ENCODE measurements around the gene ZFP36L1. TPM values are rescaled to one million over a fixed set of nuclear protein-coding genes. Genes with fewer than 3 reads are reported as not detected.

ZFP36L1 gene
- total and polyA plus RNA-seq, 9 donors, result 50.6 to 241 (median 175) TPM

DNA sequence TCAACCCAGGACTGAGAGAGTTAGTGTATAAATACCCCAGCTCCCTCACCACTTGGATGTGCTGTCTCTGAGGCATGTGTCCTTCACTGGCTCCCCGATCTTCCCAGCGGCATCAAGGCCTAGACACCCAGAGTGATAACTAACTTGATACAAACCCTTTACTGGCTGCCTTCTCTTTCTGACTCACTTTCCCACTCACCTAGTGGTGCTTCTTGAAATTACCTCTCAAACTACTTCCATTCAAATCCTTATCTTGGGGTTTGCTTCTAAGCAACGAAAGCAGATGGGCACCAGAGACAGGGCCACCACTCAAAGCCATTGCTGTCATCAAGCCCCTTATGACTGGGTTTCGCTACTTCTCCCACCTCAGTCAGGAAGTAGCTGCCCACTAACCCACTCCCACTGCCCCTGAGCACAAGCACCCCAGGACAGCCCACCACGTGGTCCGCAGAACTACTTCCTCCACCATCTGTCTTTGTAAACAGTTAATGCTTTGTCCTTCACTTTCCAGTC, 17.2 kb downstream of the ZFP36L1 start:
- no peaks in the 10 kb centered on the region for H3K27me3 ChIP-seq (ENCODE audit: control insufficient read depth, insufficient read depth, low read length)
- DNase-seq, result no peak
- H3K9me3 ChIP-seq (replicated peaks; ENCODE audit: control insufficient read depth, low read depth, low read length), result peaks cover 4% of the 10 kb centered on the region
- no peak overlapping the region for H3K27ac ChIP-seq (ENCODE audit: low read length)
- no peaks in the 10 kb centered on the region for H3K36me3 ChIP-seq (ENCODE audit: control insufficient read depth, insufficient read depth, low read length)
- H3K4me3 ChIP-seq (ENCODE audit: low read length), result no peak overlapping the region
- peaks cover 26% of the 10 kb centered on the region for H3K4me1 ChIP-seq (ENCODE audit: control insufficient read depth, insufficient read depth, low read length)
- WGBS (ENCODE audit: insufficient coverage), result 100% methylated on average over 4 of the region's 6 CpGs

DNA sequence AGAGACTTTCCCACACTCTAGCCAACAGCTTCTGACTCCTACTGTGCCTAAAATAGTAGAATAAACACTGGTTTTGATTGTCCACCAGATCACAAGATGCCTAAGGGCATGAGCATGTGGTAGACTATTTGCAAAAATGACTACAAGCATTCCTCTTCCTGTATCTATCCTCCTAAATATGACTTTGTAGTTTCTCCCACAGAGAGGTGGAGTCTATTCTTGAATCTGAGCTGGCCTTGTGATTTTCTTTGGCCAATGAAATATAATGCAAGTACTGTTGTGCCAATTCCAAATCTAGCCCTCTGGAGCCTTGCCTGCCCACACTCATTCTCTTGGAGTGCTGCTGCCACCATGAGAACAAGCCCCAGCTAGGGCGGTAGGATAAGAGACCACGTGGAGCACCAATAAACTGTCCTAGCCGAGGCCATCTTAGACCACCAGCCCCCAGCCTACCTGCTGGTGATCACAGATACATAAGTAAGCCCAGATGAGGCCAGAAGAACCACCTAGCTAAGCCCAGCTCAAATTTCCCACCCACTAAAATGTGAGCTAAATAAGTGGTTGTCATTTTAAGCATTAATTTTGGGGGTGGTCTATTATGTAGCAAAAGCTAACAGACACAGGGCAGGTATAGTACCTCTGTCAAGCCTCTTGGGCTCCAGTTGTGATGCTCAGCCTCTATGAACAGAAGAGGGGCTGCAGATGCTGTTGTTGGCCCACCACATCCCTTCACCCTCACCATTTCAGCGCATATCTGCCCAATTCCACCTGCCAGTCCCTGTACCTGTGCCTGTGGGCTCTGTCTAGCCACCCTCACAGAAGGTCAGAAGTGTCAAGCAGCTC, 17.9 kb downstream of the ZFP36L1 start:
- no peak for DNase-seq

DNA sequence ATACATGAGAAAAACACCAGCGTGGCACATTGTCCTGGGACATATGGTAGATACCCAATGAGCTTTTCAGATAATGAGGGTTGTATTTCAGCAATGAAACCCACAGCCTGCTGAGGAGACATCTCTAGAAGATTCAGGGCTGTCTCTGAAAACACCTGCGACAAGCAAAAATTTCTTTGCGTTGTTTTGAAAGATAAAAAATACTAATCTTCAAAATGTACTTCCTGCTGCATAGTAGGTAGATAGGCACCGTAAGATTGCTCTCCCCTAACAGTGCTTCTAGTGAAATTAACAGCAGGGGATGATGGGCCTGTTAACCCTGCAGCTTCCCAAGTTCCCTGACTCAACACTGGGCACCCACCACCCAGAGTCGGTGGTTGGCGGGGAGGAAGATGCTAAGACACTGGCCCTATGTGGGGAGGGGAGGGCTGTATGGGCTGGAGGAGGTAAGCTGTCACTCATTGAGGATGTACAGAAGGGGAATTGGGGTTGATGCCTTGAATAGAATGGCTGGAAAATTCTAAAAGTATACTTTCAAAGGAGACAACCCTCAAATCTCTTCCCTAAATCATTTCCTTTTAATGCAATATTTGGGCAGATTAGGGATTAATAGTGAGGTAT, 20.0 kb downstream of the ZFP36L1 start:
- Histone ChIP-seq H3K27me3 (ENCODE audit: control insufficient read depth, insufficient read depth, low read length) (no peaks in the 10 kb centered on the region), H3K27ac (ENCODE audit: low read length) (peak overlapping the region; percentile 31), H3K4me1 (ENCODE audit: control insufficient read depth, insufficient read depth, low read length) (peaks cover 17% of the 10 kb centered on the region), H3K4me3 (ENCODE audit: low read length) (no peak overlapping the region), H3K36me3 (ENCODE audit: control insufficient read depth, insufficient read depth, low read length) (no peaks in the 10 kb centered on the region), H3K9me3 (replicated peaks; ENCODE audit: control insufficient read depth, low read depth, low read length) (peaks cover 4% of the 10 kb centered on the region)
- no peak for DNase-seq
- no CpG with 5 or more reads among the region's 6 CpGs for WGBS (ENCODE audit: insufficient coverage)

More for the DNA sequence above, 17.9 kb downstream of the ZFP36L1 start:
- no peaks in the 10 kb centered on the region for H3K36me3 ChIP-seq (ENCODE audit: control insufficient read depth, insufficient read depth, low read length)
- H3K4me1 ChIP-seq (ENCODE audit: control insufficient read depth, insufficient read depth, low read length), result peaks cover 20% of the 10 kb centered on the region
- H3K9me3 ChIP-seq (replicated peaks; ENCODE audit: control insufficient read depth, low read depth, low read length), result peaks cover 4% of the 10 kb centered on the region
- H3K4me3 ChIP-seq (ENCODE audit: low read length), result no peak overlapping the region
- no peak overlapping the region for H3K27ac ChIP-seq (ENCODE audit: low read length)
- H3K27me3 ChIP-seq (ENCODE audit: control insufficient read depth, insufficient read depth, low read length), result no peaks in the 10 kb centered on the region
- WGBS (ENCODE audit: insufficient coverage), result no CpG with 5 or more reads among the region's 4 CpGs

DNA sequence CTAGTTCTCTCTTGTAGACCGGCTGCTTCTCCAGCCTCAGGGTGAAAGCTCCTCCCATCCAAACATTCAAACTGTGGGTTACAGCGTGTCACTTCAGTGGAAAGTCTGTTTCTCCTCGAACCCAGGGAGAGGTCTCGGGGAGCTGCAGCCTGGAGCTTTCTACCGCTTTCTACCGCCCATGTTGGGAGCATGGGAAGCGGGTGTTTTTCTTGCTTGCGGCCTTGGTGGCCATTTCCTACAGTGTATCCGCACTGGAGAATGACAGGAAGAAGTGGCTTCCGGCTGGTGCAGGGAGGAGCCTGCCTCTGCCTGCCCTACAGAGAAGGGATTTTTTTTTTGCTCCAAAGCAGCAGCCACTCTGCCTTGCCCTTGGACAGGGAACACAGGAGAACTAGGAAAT, 21.2 kb downstream of the ZFP36L1 start:
- 74% methylated on average over 7 of the region's 10 CpGs for WGBS (ENCODE audit: insufficient coverage)

DNA sequence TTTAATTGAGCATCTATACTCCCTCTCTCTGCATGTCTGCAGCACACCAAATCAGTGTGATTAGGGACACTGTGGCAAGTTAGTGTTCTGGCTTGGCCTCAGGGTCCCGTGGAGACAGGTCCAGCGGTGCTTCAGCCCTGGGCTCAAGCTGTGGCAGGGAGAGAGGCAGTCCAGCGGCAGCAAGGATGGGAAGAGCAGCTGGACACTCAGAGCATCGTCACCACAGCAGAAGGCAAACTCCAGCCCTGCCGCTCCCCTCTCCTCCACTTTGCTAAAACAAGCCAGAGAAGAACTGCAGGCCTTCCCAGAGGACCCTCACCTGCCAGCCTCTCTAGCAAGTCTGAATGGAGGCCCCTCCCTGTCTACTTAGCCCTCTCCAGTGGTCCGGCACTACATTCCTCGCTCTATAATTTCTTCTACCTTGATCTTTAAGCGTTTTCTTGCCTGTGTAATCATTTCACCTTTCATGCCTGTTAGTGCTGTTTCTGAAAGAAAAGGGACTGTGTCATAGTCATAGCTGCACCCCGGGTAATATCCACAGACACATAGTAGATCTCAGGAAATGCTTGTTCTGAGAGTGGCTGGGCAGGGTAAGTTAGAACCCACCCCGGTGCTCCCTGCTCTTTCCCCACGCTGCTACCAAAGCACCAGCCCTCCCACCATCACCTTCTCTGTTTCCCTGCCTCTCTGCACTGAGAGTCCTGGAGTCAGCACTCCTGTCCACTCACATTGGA, 22.1 kb downstream of the ZFP36L1 start:
- H3K27me3 ChIP-seq (ENCODE audit: control insufficient read depth, insufficient read depth, low read length), result no peaks in the 10 kb centered on the region
- H3K4me3 ChIP-seq (ENCODE audit: low read length), result no peak overlapping the region
- DNase-seq, result no peak
- peaks cover 4% of the 10 kb centered on the region for H3K9me3 ChIP-seq (replicated peaks; ENCODE audit: control insufficient read depth, low read depth, low read length)
- H3K27ac ChIP-seq (ENCODE audit: low read length), result peak overlapping the region; percentile 67
- peaks cover 17% of the 10 kb centered on the region for H3K4me1 ChIP-seq (ENCODE audit: control insufficient read depth, insufficient read depth, low read length)
- H3K36me3 ChIP-seq (ENCODE audit: control insufficient read depth, insufficient read depth, low read length), result no peaks in the 10 kb centered on the region
- WGBS (ENCODE audit: insufficient coverage), result 40% methylated on average over 7 of the region's 11 CpGs

More for the DNA sequence above, 21.2 kb downstream of the ZFP36L1 start:
- H3K4me1 ChIP-seq (ENCODE audit: control insufficient read depth, insufficient read depth, low read length), result peaks cover 17% of the 10 kb centered on the region
- no peaks in the 10 kb centered on the region for H3K27me3 ChIP-seq (ENCODE audit: control insufficient read depth, insufficient read depth, low read length)
- no peaks in the 10 kb centered on the region for H3K36me3 ChIP-seq (ENCODE audit: control insufficient read depth, insufficient read depth, low read length)
- peaks cover 4% of the 10 kb centered on the region for H3K9me3 ChIP-seq (replicated peaks; ENCODE audit: control insufficient read depth, low read depth, low read length)
- H3K27ac ChIP-seq (ENCODE audit: low read length), result peak overlapping the region; percentile 67
- DNase-seq, result peak; percentile 67
- H3K4me3 ChIP-seq (ENCODE audit: low read length), result no peak overlapping the region

DNA sequence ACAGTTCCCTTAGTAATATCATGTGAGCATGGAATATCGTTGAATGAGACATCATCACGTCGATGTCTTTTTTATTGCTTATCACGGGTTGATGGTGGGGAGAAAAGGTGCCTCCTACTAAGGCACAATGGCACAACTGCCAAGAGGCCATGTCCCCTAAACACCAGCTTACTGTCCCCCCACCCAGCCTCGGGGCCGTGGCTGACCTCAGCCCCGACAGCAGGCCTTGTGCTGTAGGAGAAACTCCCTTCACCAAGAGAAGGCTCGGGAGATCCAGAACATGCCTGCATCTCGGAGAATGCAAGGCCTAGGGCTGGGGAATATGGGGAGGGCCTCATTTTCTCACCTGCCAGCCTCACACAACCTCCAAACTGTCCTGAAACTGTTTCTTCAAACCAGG, 22.8 kb downstream of the ZFP36L1 start:
- Histone ChIP-seq H3K4me1 (ENCODE audit: control insufficient read depth, insufficient read depth, low read length) (peaks cover 17% of the 10 kb centered on the region), H3K36me3 (ENCODE audit: control insufficient read depth, insufficient read depth, low read length) (no peaks in the 10 kb centered on the region), H3K27me3 (ENCODE audit: control insufficient read depth, insufficient read depth, low read length) (no peaks in the 10 kb centered on the region), H3K9me3 (replicated peaks; ENCODE audit: control insufficient read depth, low read depth, low read length) (no peaks in the 10 kb centered on the region), H3K4me3 (ENCODE audit: low read length) (no peak overlapping the region), H3K27ac (ENCODE audit: low read length) (no peak overlapping the region)
- no peak for DNase-seq
- WGBS (ENCODE audit: insufficient coverage), result no CpG with 5 or more reads among the region's 9 CpGs

DNA sequence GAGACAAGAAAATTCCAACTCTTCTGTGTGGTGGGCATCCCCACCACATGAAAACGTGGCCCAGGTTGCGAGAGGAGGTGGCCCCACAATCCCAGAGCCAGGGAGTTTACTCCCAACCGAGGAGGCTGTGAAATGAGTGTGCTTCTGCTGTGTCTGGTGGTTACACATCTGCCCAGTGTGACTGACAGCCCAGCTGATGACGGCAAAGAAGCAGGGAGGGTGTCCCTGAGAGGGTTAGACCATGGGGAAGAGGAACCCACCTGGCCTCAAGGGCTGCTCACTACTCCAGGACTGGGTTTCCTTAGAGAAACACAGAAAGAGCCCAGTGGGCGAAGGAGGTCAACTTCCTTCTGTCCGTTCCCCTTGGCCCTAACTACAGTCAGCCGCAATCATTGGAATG, 24.6 kb downstream of the ZFP36L1 start:
- no peak for DNase-seq
- Histone ChIP-seq H3K9me3 (replicated peaks; ENCODE audit: control insufficient read depth, low read depth, low read length) (no peaks in the 10 kb centered on the region), H3K4me3 (ENCODE audit: low read length) (no peak overlapping the region), H3K27ac (ENCODE audit: low read length) (no peak overlapping the region), H3K27me3 (ENCODE audit: control insufficient read depth, insufficient read depth, low read length) (no peaks in the 10 kb centered on the region), H3K36me3 (ENCODE audit: control insufficient read depth, insufficient read depth, low read length) (no peaks in the 10 kb centered on the region), H3K4me1 (ENCODE audit: control insufficient read depth, insufficient read depth, low read length) (peaks cover 19% of the 10 kb centered on the region)
- 84% methylated on average over 5 of the region's 7 CpGs for WGBS (ENCODE audit: insufficient coverage)

DNA sequence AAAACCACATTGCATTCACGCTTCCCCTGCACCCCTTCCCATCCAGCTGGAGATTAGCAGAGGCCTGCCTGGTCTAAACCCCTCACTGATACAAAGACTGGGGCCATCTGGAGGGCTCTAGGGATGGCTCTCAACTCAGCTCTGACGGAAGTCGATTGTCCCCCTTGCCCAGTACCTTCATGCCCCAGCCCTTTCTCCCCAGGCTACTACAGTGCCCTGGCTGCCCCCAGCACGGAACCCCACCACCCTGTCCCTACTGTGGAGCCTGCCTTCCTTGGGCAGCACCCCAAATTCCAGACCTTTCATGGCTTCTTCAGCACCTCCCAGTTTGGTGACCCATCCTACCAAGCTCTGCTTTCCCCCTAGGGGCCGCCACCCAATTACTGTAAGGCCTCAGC, 25.6 kb downstream of the ZFP36L1 start:
- peaks cover 27% of the 10 kb centered on the region for H3K4me1 ChIP-seq (ENCODE audit: control insufficient read depth, insufficient read depth, low read length)
- no peak for DNase-seq
- no peaks in the 10 kb centered on the region for H3K27me3 ChIP-seq (ENCODE audit: control insufficient read depth, insufficient read depth, low read length)
- no peak overlapping the region for H3K27ac ChIP-seq (ENCODE audit: low read length)
- 94% methylated on average over 4 of the region's 5 CpGs for WGBS (ENCODE audit: insufficient coverage)
- H3K9me3 ChIP-seq (replicated peaks; ENCODE audit: control insufficient read depth, low read depth, low read length), result no peaks in the 10 kb centered on the region
- H3K4me3 ChIP-seq (ENCODE audit: low read length), result no peak overlapping the region
- H3K36me3 ChIP-seq (ENCODE audit: control insufficient read depth, insufficient read depth, low read length), result no peaks in the 10 kb centered on the region

DNA sequence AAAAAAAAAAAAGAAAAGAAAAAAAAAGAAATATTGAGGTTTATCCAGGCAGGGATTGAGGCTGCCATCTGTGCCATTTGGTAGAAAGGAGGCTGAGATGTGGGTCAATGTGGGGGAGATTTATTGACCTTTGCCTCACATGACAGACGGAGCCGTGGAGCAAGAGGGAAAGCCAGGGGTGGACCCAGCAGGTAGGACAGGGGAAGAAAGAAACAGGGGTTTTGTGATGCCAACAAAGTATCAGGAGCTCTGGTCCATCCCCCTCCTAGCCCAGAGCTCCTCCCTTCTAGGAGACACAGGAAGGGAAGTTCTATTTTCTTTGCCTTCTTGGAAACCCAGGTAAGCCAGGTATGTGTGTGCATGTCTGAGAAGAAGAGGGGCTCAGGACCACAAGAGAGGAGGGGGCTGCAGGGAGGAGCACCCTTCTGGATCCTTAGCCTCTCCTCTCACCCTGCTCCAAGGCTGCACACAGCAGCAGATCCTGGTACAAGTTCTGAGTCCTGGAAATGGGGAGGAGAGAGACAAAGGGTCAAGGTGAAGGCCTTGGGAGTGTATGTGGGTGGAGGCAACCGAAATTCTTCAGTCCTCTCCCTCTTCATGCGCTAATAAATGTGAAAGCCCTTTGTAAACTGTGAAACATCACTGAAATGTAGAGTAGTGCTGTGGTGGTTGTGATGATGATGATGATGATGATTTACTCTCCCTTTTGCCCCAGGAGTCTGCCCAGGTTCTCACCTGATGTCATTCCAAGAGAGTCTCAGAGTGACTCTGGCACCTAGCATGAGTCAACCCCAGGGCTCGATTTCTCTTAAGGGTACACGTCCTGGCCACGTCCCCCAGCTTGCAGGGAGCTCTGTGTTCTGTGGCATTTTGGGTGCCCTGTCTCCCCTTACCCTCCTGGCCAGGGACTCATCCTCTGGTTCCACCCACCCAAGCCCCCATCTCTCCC, 26.3 kb downstream of the ZFP36L1 start:
- no peaks in the 10 kb centered on the region for H3K36me3 ChIP-seq (ENCODE audit: control insufficient read depth, insufficient read depth, low read length)
- no peaks in the 10 kb centered on the region for H3K9me3 ChIP-seq (replicated peaks; ENCODE audit: control insufficient read depth, low read depth, low read length)
- H3K27me3 ChIP-seq (ENCODE audit: control insufficient read depth, insufficient read depth, low read length), result no peaks in the 10 kb centered on the region
- peaks cover 23% of the 10 kb centered on the region for H3K4me1 ChIP-seq (ENCODE audit: control insufficient read depth, insufficient read depth, low read length)
- H3K27ac ChIP-seq (ENCODE audit: low read length), result no peak overlapping the region
- 82% methylated on average over 4 of the region's 7 CpGs for WGBS (ENCODE audit: insufficient coverage)
- DNase-seq, result no peak
- no peak overlapping the region for H3K4me3 ChIP-seq (ENCODE audit: low read length)

All from muscle of leg (tissue), 11 donors.